Nephron progenitor cell (in vitro differentiated cells): Measurements from ENCODE around the gene PPRC1.

Experiments
- DNase-seq: peaks from one replicate; pipeline ENCODE4 v3.0.0; 2021
- H3K27ac Mint-ChIP-seq: 2 replicates; pipeline ENCODE4 v1.8.0; 2021; ENCODE audit warnings: mild to moderate bottlenecking, moderate library complexity, mixed read lengths
- H3K27me3 Mint-ChIP-seq: 2 replicates; pipeline ENCODE4 v1.8.0; 2021; ENCODE audit warnings: mild to moderate bottlenecking, low read depth, mixed read lengths; ENCODE audit not compliant: poor library complexity
- H3K36me3 Mint-ChIP-seq: 2 replicates; pipeline ENCODE4 v1.8.0; 2021; ENCODE audit warnings: low read depth, mixed read lengths
- H3K4me1 Mint-ChIP-seq: 2 replicates; pipeline ENCODE4 v1.8.0; 2021; ENCODE audit warnings: mixed read lengths
- H3K4me3 Mint-ChIP-seq: 2 replicates; pipeline ENCODE4 v1.8.0; 2021; ENCODE audit warnings: mild to moderate bottlenecking, moderate library complexity, mixed read lengths
- H3K9me3 Mint-ChIP-seq: 2 replicates; pipeline ENCODE4 v1.8.0; 2021; ENCODE audit warnings: mild to moderate bottlenecking, moderate library complexity, mixed read lengths
- CTCF ChIP-seq: fragments of 200-600 bp; sonication (generic); IDR thresholded peaks from 2 replicates; pipeline ENCODE4 v1.5.0; 2021; ENCODE audit warnings: antibody characterized with exemption

The PPRC1 gene

GRCh38 chr10:102172288-102172687 is 39.4 kb downstream of the PPRC1 start:
- H3K4me3 Mint-ChIP-seq = no peak overlapping the region

GRCh38 chr10:102175415-102175814 is 42.6 kb downstream of the PPRC1 start:
- Mint-ChIP-seq H3K4me3 (no peak overlapping the region), H3K36me3 (no peaks in the 10 kb centered on the region), H3K27me3 (peaks cover 30% of the 10 kb centered on the region), H3K4me1 (peaks cover 9% of the 10 kb centered on the region), H3K9me3 (peaks cover 4% of the 10 kb centered on the region), H3K27ac (no peak overlapping the region)
- no peak for DNase-seq
- TF ChIP-seq CTCF = no peak

More at GRCh38 chr10:102172288-102172687, 39.4 kb downstream of the PPRC1 start:
- H3K27ac Mint-ChIP-seq = no peak overlapping the region
- peaks cover 11% of the 10 kb centered on the region for H3K4me1 Mint-ChIP-seq
- H3K9me3 Mint-ChIP-seq = peaks cover 4% of the 10 kb centered on the region
- no peaks in the 10 kb centered on the region for H3K36me3 Mint-ChIP-seq
- DNase-seq = no peak
- TF ChIP-seq CTCF = no peak
- peaks cover 27% of the 10 kb centered on the region for H3K27me3 Mint-ChIP-seq

GRCh38 chr10:102184606-102185005 is 51.8 kb downstream of the PPRC1 start:
- Mint-ChIP-seq H3K27me3 (peaks cover 49% of the 10 kb centered on the region), H3K27ac (no peak overlapping the region), H3K4me1 (no peaks in the 10 kb centered on the region), H3K9me3 (peaks cover 43% of the 10 kb centered on the region), H3K36me3 (peaks cover 4% of the 10 kb centered on the region), H3K4me3 (no peak overlapping the region)
- TF ChIP-seq CTCF = no peak
- no peak for DNase-seq

GRCh38 chr10:102185272-102185671 is 52.4 kb downstream of the PPRC1 start:
- Mint-ChIP-seq H3K4me3 (no peak overlapping the region), H3K27me3 (peaks cover 45% of the 10 kb centered on the region), H3K4me1 (no peaks in the 10 kb centered on the region), H3K9me3 (peaks cover 49% of the 10 kb centered on the region), H3K27ac (no peak overlapping the region), H3K36me3 (peaks cover 4% of the 10 kb centered on the region)
- DNase-seq = no peak
- TF ChIP-seq CTCF = no peak

- H3K4me3 Mint-ChIP-seq = no peak overlapping the region
Measured at GRCh38 chr10:102185811-102186527, 53.1 kb downstream of the PPRC1 start.

More at GRCh38 chr10:102185811-102186527, 53.1 kb downstream of the PPRC1 start:
- no peak for DNase-seq
- Mint-ChIP-seq H3K9me3 (peaks cover 54% of the 10 kb centered on the region), H3K4me1 (no peaks in the 10 kb centered on the region), H3K27ac (peak overlapping the region; percentile 8), H3K27me3 (peaks cover 43% of the 10 kb centered on the region), H3K36me3 (peaks cover 4% of the 10 kb centered on the region)
- no peak for TF ChIP-seq CTCF
